HG02588 (cell line): Measurements from ENCODE around the gene API5.
"Not testable (repeated sequence)": the region's sequence is repeated elsewhere in the genome, so short reads cannot be mapped to it uniquely, and the experiment has no call there.

ENCODE experiments used
- ATAC-seq: cut with Tn5 transposase; IDR thresholded peaks from one replicate; pipeline ENCODE4 v1.9.1; 2021; ENCODE audit warnings: mild to moderate bottlenecking, moderate library complexity; ENCODE audit not compliant: unreplicated experiment

API5 gene

GRCh38 chr11:43311791-43312607, at the start of gene API5:
Gene API5 (plus strand): TSS chr11:43311996. CDS start chr11:43312128, 132 bp downstream.
- ATAC-seq, result peak; percentile 99

- ATAC-seq, result no peak
Observed at GRCh38 chr11:43267856-43268580, 43.8 kb upstream of the API5 start.

- ATAC-seq, result no peak
Observed at GRCh38 chr11:43268786-43269185, 43.0 kb upstream of the API5 start.

GRCh38 chr11:43269254-43269918, 42.4 kb upstream of the API5 start:
- ATAC-seq, result no peak

- ATAC-seq, result no peak
Observed at GRCh38 chr11:43270468-43270867, 41.3 kb upstream of the API5 start.

- ATAC-seq, result peak; percentile 43
Observed at GRCh38 chr11:43278193-43278956, 33.4 kb upstream of the API5 start.

- ATAC-seq, result peak; percentile 73
Observed at GRCh38 chr11:43282607-43283440, 29.0 kb upstream of the API5 start.

GRCh38 chr11:43285826-43286225, 26.0 kb upstream of the API5 start:
- no peak for ATAC-seq

GRCh38 chr11:43289368-43289767, 22.4 kb upstream of the API5 start:
- ATAC-seq, result no peak

- no peak for ATAC-seq
Observed at GRCh38 chr11:43298397-43298796, 13.4 kb upstream of the API5 start.

- ATAC-seq, result no peak
Observed at GRCh38 chr11:43315966-43316365, 4.2 kb downstream of the API5 start.

GRCh38 chr11:43316451-43316850, 4.7 kb downstream of the API5 start:
- no peak for ATAC-seq

GRCh38 chr11:43327987-43328386, 16.2 kb downstream of the API5 start:
- ATAC-seq, result no peak

GRCh38 chr11:43328482-43328881, 16.7 kb downstream of the API5 start:
- no peak for ATAC-seq

- ATAC-seq, result no peak
Observed at GRCh38 chr11:43341159-43341558, 29.4 kb downstream of the API5 start.

- ATAC-seq, result not testable (repeated sequence)
Observed at GRCh38 chr11:43351426-43351825, 39.6 kb downstream of the API5 start.

- ATAC-seq, result no peak
Observed at GRCh38 chr11:43354311-43354710, 42.5 kb downstream of the API5 start.

GRCh38 chr11:43356336-43356735, 44.5 kb downstream of the API5 start:
- no peak for ATAC-seq

- ATAC-seq, result no peak
Observed at GRCh38 chr11:43358279-43358800, 46.5 kb downstream of the API5 start.
